Activated T-cell treated with anti-CD3 and anti-CD28 coated beads for 48 hours (primary cell): ENCODE data around the gene SLAMF1.

Source experiments
- DNase-seq: peaks from one replicate; pipeline ENCODE4 v3.0.0-alpha.2; 2020; ENCODE audit warnings: low read depth

Gene SLAMF1

GRCh38 chr1:160623862-160624261 is 23.0 kb downstream of the SLAMF1 start:
- no peak for DNase-seq

- DNase-seq = no peak
Measured at GRCh38 chr1:160623227-160623633, 23.6 kb downstream of the SLAMF1 start.

GRCh38 chr1:160622501-160623226 is 24.2 kb downstream of the SLAMF1 start:
- no peak for DNase-seq

GRCh38 chr1:160621633-160622413 is 25.0 kb downstream of the SLAMF1 start:
- DNase-seq = no peak

GRCh38 chr1:160620942-160621632 is 25.8 kb downstream of the SLAMF1 start:
- DNase-seq = no peak

- DNase-seq = no peak
Measured at GRCh38 chr1:160619742-160620277, 27.0 kb downstream of the SLAMF1 start.

GRCh38 chr1:160618763-160619274 is 28.0 kb downstream of the SLAMF1 start:
- DNase-seq = no peak

- DNase-seq = no peak
Measured at GRCh38 chr1:160618327-160618726, 28.5 kb downstream of the SLAMF1 start.

GRCh38 chr1:160615660-160616059 is 31.2 kb downstream of the SLAMF1 start:
- DNase-seq = no peak

GRCh38 chr1:160614410-160614809 is 32.4 kb downstream of the SLAMF1 start:
- no peak for DNase-seq

GRCh38 chr1:160612613-160613218 is 34.1 kb downstream of the SLAMF1 start:
- DNase-seq = no peak

GRCh38 chr1:160610569-160611242 is 36.1 kb downstream of the SLAMF1 start:
- no peak for DNase-seq

- DNase-seq = no peak
Measured at GRCh38 chr1:160608941-160609340, 37.9 kb downstream of the SLAMF1 start.

- DNase-seq = no peak
Measured at GRCh38 chr1:160608514-160608913, 38.3 kb downstream of the SLAMF1 start.

GRCh38 chr1:160608057-160608456 is 38.8 kb downstream of the SLAMF1 start:
- DNase-seq = no peak

- DNase-seq = no peak
Measured at GRCh38 chr1:160607672-160608032, 39.2 kb downstream of the SLAMF1 start.

GRCh38 chr1:160607011-160607671 is 39.7 kb downstream of the SLAMF1 start:
- DNase-seq = no peak

- DNase-seq = no peak
Measured at GRCh38 chr1:160606611-160607010, 40.2 kb downstream of the SLAMF1 start.

- DNase-seq = no peak
Measured at GRCh38 chr1:160605792-160606479, 40.9 kb downstream of the SLAMF1 start.

GRCh38 chr1:160605205-160605604 is 41.6 kb downstream of the SLAMF1 start:
- DNase-seq = no peak
